Panc1 (cell line): ENCODE data around the gene ZRANB1. TPM values are rescaled to one million over a fixed set of nuclear protein-coding genes. Genes with fewer than 3 reads are reported as not detected.

ENCODE experiments used
- ATAC-seq: fragments of 200-7000 bp; cut with Tn5 transposase; 2 replicates; pipeline ENCODE4 v1.9.1; 2020; ENCODE audit warnings: mild to moderate bottlenecking, moderate library complexity
- BruUV-seq: library from RNA; stranded (reverse); fragments of 400-500 nt; replicated peaks from 2 replicates; lab custom pipeline; 2021; lab: Mats Ljungman, UMichigan
- CTCF ChIA-PET: fragments of 300-600 bp; sonication (Branson Sonifier 250); formaldehyde crosslinking; loops from one replicate; lab custom pipeline; 2022; ENCODE audit warnings: antibody characterized with exemption; lab: Charles Lee
- POLR2A ChIA-PET: fragments of 300-600 bp; sonication (Branson Sonifier 250); formaldehyde crosslinking; loops from one replicate; lab custom pipeline; 2022; ENCODE audit warnings: antibody characterized with exemption; lab: Charles Lee
- DNase-seq: peaks from one replicate; pipeline ENCODE4 v3.0.0-alpha.2; 2010; ENCODE audit warnings: low read depth, low spot score
- H3K27ac ChIP-seq: 2 replicates; pipeline ENCODE4 v1.5.1; 2011; ENCODE audit warnings: mild to moderate bottlenecking, low read length, inconsistent platforms
- H3K27me3 ChIP-seq: fragments of 200-500 bp; sonication (Bioruptor generic); 2 replicates; pipeline ENCODE4 v1.6.0; 2014; ENCODE audit warnings: low read length, inconsistent platforms; ENCODE audit not compliant: control insufficient read depth, insufficient read depth
- H3K36me3 ChIP-seq: fragments of 200-500 bp; sonication (Bioruptor generic); 2 replicates; pipeline ENCODE4 v1.5.1; 2014; ENCODE audit warnings: inconsistent platforms, mild to moderate bottlenecking, low read length, moderate library complexity; ENCODE audit not compliant: control insufficient read depth, insufficient read depth
- H3K4me1 ChIP-seq: 2 replicates; pipeline ENCODE4 v1.5.1; 2011; ENCODE audit warnings: inconsistent platforms, mild to moderate bottlenecking, low read length, moderate library complexity; ENCODE audit not compliant: control insufficient read depth, insufficient read depth
- H3K4me3 ChIP-seq, 2 experiments: 2 replicates each; pipeline ENCODE4 v1.5.1; 2011 to 2012; ENCODE audit warnings: low read depth in 2 of 2, low read length in 2 of 2, mild to moderate bottlenecking in 2 of 2, inconsistent platforms in 1 of 2, moderate library complexity in 1 of 2
- H3K9me3 ChIP-seq: fragments of 200-500 bp; sonication (Bioruptor generic); 2 replicates; pipeline ENCODE4 v1.5.1; 2014; ENCODE audit warnings: low read depth, mild to moderate bottlenecking, inconsistent platforms, low read length, moderate library complexity; ENCODE audit not compliant: control insufficient read depth, insufficient read depth
- POLR2AphosphoS5 ChIP-seq: IDR thresholded peaks from 2 replicates; pipeline ENCODE4 v1.6.1; 2012; ENCODE audit warnings: mild to moderate bottlenecking, low read depth, low read length, moderate library complexity
- SIN3A ChIP-seq: IDR thresholded peaks from 2 replicates; pipeline ENCODE4 v1.6.1; 2012; ENCODE audit warnings: low read depth, mild to moderate bottlenecking, low read length, moderate library complexity, borderline replicate concordance; ENCODE audit not compliant: insufficient read depth
- TCF7L2 ChIP-seq: IDR thresholded peaks from 2 replicates; pipeline ENCODE4 v1.6.1; 2011; ENCODE audit warnings: mild to moderate bottlenecking, low read depth, low read length, inconsistent platforms
- in situ Hi-C: cut with HindIII; loops from 2 replicates; pipeline ENCODE4 v1.10.0; 2016; ENCODE audit warnings: low sequenced_read_pairs, low pct_unique_long_range_greater_than_20kb
- intact Hi-C: fragments of 100-400 bp; cut with micrococcal nuclease; formaldehyde crosslinking; loops from one replicate; pipeline ENCODE4 v1.10.0; 2022; ENCODE audit not compliant: unreplicated experiment
- total RNA-seq: library from RNA; stranded (reverse); gene quantifications from one replicate; pipeline ENCODE4 v1.2.1, GENCODE V29; 2021; ENCODE audit not compliant: unreplicated experiment
- TF ChIP-seq, protein P1 (sequence below), 2 experiments: IDR thresholded peaks; 2 replicates each; pipeline ENCODE4 v1.6.1; 2011 to 2012; ENCODE audit warnings: low read depth in 2 of 2, control low read depth in 1 of 2, low read length in 1 of 2, mild to moderate bottlenecking in 1 of 2, moderate library complexity in 1 of 2; ENCODE audit not compliant: insufficient read depth in 1 of 2
- TF ChIP-seq, protein P2 (sequence below): fragments of 450-650 bp; IDR thresholded peaks from 2 replicates; pipeline ENCODE4 v1.5.1; 2017; ENCODE audit warnings: mild to moderate bottlenecking

ZRANB1 gene
- total RNA-seq, 1 experiment from 2014 or later = 23.2 TPM

GRCh38 chr10:124903111-124903510, 38.8 kb upstream of the ZRANB1 start:
- CTCF ChIA-PET = no interaction called here
- no peak for ATAC-seq
- H3K27ac ChIP-seq = no peak overlapping the region
- intact Hi-C loops = no loop called here
- BruUV-seq = no TSS peak
- in situ Hi-C loops = no loop called here
- POLR2A ChIA-PET = no interaction called here
- DNase-seq = no peak
- H3K4me3 ChIP-seq = no peak overlapping the region
- no peaks in the 10 kb centered on the region for H3K9me3 ChIP-seq
- no peaks in the 10 kb centered on the region for H3K36me3 ChIP-seq
- TF ChIP-seq, protein P1, sequence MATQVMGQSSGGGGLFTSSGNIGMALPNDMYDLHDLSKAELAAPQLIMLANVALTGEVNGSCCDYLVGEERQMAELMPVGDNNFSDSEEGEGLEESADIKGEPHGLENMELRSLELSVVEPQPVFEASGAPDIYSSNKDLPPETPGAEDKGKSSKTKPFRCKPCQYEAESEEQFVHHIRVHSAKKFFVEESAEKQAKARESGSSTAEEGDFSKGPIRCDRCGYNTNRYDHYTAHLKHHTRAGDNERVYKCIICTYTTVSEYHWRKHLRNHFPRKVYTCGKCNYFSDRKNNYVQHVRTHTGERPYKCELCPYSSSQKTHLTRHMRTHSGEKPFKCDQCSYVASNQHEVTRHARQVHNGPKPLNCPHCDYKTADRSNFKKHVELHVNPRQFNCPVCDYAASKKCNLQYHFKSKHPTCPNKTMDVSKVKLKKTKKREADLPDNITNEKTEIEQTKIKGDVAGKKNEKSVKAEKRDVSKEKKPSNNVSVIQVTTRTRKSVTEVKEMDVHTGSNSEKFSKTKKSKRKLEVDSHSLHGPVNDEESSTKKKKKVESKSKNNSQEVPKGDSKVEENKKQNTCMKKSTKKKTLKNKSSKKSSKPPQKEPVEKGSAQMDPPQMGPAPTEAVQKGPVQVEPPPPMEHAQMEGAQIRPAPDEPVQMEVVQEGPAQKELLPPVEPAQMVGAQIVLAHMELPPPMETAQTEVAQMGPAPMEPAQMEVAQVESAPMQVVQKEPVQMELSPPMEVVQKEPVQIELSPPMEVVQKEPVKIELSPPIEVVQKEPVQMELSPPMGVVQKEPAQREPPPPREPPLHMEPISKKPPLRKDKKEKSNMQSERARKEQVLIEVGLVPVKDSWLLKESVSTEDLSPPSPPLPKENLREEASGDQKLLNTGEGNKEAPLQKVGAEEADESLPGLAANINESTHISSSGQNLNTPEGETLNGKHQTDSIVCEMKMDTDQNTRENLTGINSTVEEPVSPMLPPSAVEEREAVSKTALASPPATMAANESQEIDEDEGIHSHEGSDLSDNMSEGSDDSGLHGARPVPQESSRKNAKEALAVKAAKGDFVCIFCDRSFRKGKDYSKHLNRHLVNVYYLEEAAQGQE (IDR thresholded peaks at IDR 0.05; ENCODE audit: insufficient read depth in 1 of 2, low read depth in 2 of 2, low read length in 1 of 2) = no peak
- no peak for TF ChIP-seq SIN3A
- TF ChIP-seq TCF7L2 = no peak
- no peaks in the 10 kb centered on the region for H3K4me1 ChIP-seq
- peaks cover 14% of the 10 kb centered on the region for H3K27me3 ChIP-seq

DNA sequence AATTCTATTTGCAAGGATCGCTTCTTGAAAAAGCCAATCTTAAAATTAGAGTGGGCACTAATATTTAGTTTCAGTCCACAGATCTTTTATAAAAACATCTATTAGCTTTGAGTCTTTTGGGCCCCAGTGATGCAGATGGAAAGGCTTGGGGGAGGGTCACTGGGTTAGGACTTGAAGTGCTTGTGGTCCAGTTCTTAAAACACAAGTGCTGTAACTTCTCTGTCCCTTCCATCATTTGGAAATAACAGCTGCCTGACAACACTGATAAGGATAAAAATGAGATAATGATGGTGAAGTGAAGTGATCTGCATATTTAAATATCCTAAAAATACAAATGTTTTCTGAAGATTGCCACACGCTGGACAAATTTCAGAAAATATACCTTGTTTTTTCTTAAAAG, 37.1 kb upstream of the ZRANB1 start:
- in situ Hi-C loops (no loop called here), intact Hi-C loops (no loop called here)
- no TSS peak for BruUV-seq
- no peak overlapping the region for H3K27ac ChIP-seq
- TF ChIP-seq, protein P2, sequence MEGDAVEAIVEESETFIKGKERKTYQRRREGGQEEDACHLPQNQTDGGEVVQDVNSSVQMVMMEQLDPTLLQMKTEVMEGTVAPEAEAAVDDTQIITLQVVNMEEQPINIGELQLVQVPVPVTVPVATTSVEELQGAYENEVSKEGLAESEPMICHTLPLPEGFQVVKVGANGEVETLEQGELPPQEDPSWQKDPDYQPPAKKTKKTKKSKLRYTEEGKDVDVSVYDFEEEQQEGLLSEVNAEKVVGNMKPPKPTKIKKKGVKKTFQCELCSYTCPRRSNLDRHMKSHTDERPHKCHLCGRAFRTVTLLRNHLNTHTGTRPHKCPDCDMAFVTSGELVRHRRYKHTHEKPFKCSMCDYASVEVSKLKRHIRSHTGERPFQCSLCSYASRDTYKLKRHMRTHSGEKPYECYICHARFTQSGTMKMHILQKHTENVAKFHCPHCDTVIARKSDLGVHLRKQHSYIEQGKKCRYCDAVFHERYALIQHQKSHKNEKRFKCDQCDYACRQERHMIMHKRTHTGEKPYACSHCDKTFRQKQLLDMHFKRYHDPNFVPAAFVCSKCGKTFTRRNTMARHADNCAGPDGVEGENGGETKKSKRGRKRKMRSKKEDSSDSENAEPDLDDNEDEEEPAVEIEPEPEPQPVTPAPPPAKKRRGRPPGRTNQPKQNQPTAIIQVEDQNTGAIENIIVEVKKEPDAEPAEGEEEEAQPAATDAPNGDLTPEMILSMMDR = no peak
- no peak for TF ChIP-seq POLR2AphosphoS5
- ATAC-seq = no peak
- CTCF ChIA-PET = no interaction called here
- no peak for DNase-seq
- peaks cover 14% of the 10 kb centered on the region for H3K27me3 ChIP-seq
- no peak overlapping the region for H3K4me3 ChIP-seq
- H3K4me1 ChIP-seq = no peaks in the 10 kb centered on the region
- H3K9me3 ChIP-seq = no peaks in the 10 kb centered on the region
- POLR2A ChIA-PET = no interaction called here
- H3K36me3 ChIP-seq = no peaks in the 10 kb centered on the region

DNA sequence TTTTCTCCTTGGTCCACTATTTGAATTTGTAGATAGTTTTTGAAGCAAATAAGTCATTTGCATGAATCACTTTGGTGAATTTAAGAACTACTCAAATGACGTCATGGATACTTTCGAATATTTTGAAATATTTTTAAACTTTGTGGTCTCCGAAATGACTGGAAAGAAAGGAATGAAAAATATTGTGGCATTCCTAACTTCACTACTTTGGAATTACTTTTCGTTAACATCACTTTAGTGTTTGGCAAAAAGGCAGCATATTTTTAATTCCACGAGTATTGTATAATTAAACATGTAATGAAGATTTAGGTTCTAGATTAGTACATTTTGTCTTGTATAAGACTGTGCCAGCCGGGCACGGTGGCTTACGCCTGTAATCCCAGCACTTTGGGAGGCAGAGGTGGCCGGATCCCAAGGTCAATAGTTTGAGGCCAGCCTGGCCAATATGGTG, 35.3 kb upstream of the ZRANB1 start:
- TF ChIP-seq, protein P2 = no peak
- CTCF ChIA-PET = no interaction called here
- intact Hi-C loops = no loop called here

More for the DNA sequence above, 35.3 kb upstream of the ZRANB1 start:
- H3K4me1 ChIP-seq = 0 out of 2 replicates have a peak, but pooled peaks cover 4% of the 10 kb centered on the region
- peaks cover 11% of the 10 kb centered on the region for H3K27me3 ChIP-seq
- ATAC-seq (no peak), DNase-seq (no peak)
- H3K9me3 ChIP-seq = no peaks in the 10 kb centered on the region
- no peak overlapping the region for H3K4me3 ChIP-seq
- in situ Hi-C loops = no loop called here
- no TSS peak for BruUV-seq
- no peak overlapping the region for H3K27ac ChIP-seq
- POLR2A ChIA-PET = no interaction called here
- no peaks in the 10 kb centered on the region for H3K36me3 ChIP-seq
